DOHH2 (cell line): ENCODE data around the gene CXCL5.

ENCODE experiments used
- EZH2phosphoT487 ChIP-seq: fragments of 200-600 bp; sonication (generic); IDR thresholded peaks from 2 replicates; pipeline ENCODE4 v1.6.1; 2017; ENCODE audit warnings: borderline replicate concordance, mild to moderate bottlenecking, antibody characterized with exemption, low read length, moderate library complexity, mixed read lengths
- TF ChIP-seq, protein P1 (sequence below): fragments of 200-600 bp; sonication (generic); IDR thresholded peaks from one replicate; pipeline ENCODE4 v1.5.1; 2014; ENCODE audit warnings: antibody characterized with exemption, mild to moderate bottlenecking, low read depth, low read length; ENCODE audit not compliant: poor library complexity, severe bottlenecking

DNA sequence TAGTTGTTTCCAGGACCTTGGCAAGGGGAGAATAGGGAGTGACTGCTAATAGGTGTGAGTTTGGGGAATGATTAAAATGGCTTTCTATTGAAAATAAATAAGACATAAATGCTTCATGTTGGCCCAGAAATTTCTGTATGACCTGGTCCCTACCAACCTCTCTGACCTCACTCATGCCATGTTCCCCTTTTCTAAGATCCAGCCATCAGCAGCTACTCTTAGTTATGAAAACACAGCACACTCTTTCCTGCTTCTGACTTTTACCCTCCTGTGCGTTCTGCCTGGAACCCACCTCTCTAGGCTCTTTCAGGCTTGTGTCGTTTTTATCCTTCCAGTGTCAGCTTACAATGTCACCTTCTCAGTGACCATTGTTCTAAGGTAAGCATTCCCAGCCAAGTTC, 14.8 kb upstream of the CXCL5 start:
- TF ChIP-seq, protein P1, sequence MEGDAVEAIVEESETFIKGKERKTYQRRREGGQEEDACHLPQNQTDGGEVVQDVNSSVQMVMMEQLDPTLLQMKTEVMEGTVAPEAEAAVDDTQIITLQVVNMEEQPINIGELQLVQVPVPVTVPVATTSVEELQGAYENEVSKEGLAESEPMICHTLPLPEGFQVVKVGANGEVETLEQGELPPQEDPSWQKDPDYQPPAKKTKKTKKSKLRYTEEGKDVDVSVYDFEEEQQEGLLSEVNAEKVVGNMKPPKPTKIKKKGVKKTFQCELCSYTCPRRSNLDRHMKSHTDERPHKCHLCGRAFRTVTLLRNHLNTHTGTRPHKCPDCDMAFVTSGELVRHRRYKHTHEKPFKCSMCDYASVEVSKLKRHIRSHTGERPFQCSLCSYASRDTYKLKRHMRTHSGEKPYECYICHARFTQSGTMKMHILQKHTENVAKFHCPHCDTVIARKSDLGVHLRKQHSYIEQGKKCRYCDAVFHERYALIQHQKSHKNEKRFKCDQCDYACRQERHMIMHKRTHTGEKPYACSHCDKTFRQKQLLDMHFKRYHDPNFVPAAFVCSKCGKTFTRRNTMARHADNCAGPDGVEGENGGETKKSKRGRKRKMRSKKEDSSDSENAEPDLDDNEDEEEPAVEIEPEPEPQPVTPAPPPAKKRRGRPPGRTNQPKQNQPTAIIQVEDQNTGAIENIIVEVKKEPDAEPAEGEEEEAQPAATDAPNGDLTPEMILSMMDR = no peak
- no peak for TF ChIP-seq EZH2phosphoT487
